A673 (cell line): ENCODE results near the gene TRPM3.

Experiments used
- CTCF ChIP-seq: fragments of 300-800, 200-600 bp; sonication (generic); conservative IDR thresholded peaks from 2 replicates; pipeline ENCODE4 v1.5.1; 2017; ENCODE audit warnings: low read depth, mild to moderate bottlenecking, antibody characterized with exemption, low read length, moderate library complexity, mixed read lengths
- EZH2 ChIP-seq: fragments of 200-600 bp; sonication (generic); IDR thresholded peaks from 2 replicates; pipeline ENCODE4 v1.6.1; 2017; ENCODE audit warnings: borderline replicate concordance, low read depth, mild to moderate bottlenecking, mixed read lengths, antibody characterized with exemption, low read length; ENCODE audit not compliant: poor library complexity, severe bottlenecking

GRCh38 chr9:70488098-70488792 is 633.2 kb downstream of the TRPM3 start:
- TF ChIP-seq CTCF = no peak
- no peak for TF ChIP-seq EZH2
